ENCODE data around the gene HGFAC.
"Not testable (repeated sequence)": the region's sequence is repeated elsewhere in the genome, so short reads cannot be mapped to it uniquely, and the experiment has no call there.

Gene HGFAC

GRCh38 chr4:3407171-3407771, 34.5 kb upstream of the HGFAC start:
- H3K4me3 ChIP-seq (ENCODE audit: low read depth, low read length): no peak overlapping the region
- no peak for TF ChIP-seq CTCF (IDR thresholded peaks at IDR 0.05; ENCODE audit: low read depth, low read length)

GRCh38 chr4:3407930-3408792, 33.6 kb upstream of the HGFAC start:
- H3K4me3 ChIP-seq (ENCODE audit: low read depth, low read length): no peak overlapping the region
- TF ChIP-seq CTCF (IDR thresholded peaks at IDR 0.05; ENCODE audit: low read depth, low read length): no peak

GRCh38 chr4:3408793-3409330, 32.9 kb upstream of the HGFAC start:
- H3K4me3 ChIP-seq (ENCODE audit: low read depth, low read length): no peak overlapping the region
- TF ChIP-seq CTCF (IDR thresholded peaks at IDR 0.05; ENCODE audit: low read depth, low read length): no peak

- H3K4me3 ChIP-seq (ENCODE audit: low read depth, low read length): no peak overlapping the region
- no peak for TF ChIP-seq CTCF (IDR thresholded peaks at IDR 0.05; ENCODE audit: low read depth, low read length)
Measured at GRCh38 chr4:3409571-3410091, 32.1 kb upstream of the HGFAC start.

- no peak for TF ChIP-seq CTCF (IDR thresholded peaks at IDR 0.05; ENCODE audit: low read depth, low read length)
- no peak overlapping the region for H3K4me3 ChIP-seq (ENCODE audit: low read depth, low read length)
Measured at GRCh38 chr4:3410401-3411135, 31.2 kb upstream of the HGFAC start.

- not testable (repeated sequence) for H3K4me3 ChIP-seq (ENCODE audit: low read depth, low read length)
Measured at GRCh38 chr4:3411190-3411589, 30.6 kb upstream of the HGFAC start.

- no peak overlapping the region for H3K4me3 ChIP-seq (ENCODE audit: low read depth, low read length)
- no peak for TF ChIP-seq CTCF (IDR thresholded peaks at IDR 0.05; ENCODE audit: low read depth, low read length)
Measured at GRCh38 chr4:3411676-3412075, 30.1 kb upstream of the HGFAC start.

All from WI38 (cell line).